ENCODE measurements around the gene CEP43.
A peak's percentile ranks its signal among the peaks of the same experiment; 100 is the strongest.
"Not testable (repeated sequence)": the region's sequence is repeated elsewhere in the genome, so short reads cannot be mapped to it uniquely, and the experiment has no call there.

The CEP43 gene

GRCh38 chr6:166999145-166999883 lies at the start of gene CEP43:
TSS of gene CEP43 (plus strand) at chr6:166999397. CDS start at chr6:166999413, 16 bp downstream.
- DNase-seq (ENCODE audit: extremely low read depth in 1 of 2, low read depth in 1 of 2) = peak; percentile 63 to 86

- no peak for DNase-seq (ENCODE audit: extremely low read depth in 1 of 2, low read depth in 1 of 2)
Observed at GRCh38 chr6:166949528-166950442, 49.4 kb upstream of the CEP43 start.

- no peak for DNase-seq (ENCODE audit: extremely low read depth in 1 of 2, low read depth in 1 of 2)
Observed at GRCh38 chr6:166950443-166950821, 48.8 kb upstream of the CEP43 start.

- not testable (repeated sequence) for DNase-seq (ENCODE audit: extremely low read depth in 1 of 2, low read depth in 1 of 2)
Observed at GRCh38 chr6:166950892-166951669, 48.1 kb upstream of the CEP43 start.

- no peak for DNase-seq (ENCODE audit: extremely low read depth in 1 of 2, low read depth in 1 of 2)
Observed at GRCh38 chr6:166951670-166952060, 47.5 kb upstream of the CEP43 start.

GRCh38 chr6:166952121-166952520 lies 47.1 kb upstream of the CEP43 start:
- no peak for DNase-seq (ENCODE audit: extremely low read depth in 1 of 2, low read depth in 1 of 2)

GRCh38 chr6:166952567-166953486 lies 46.4 kb upstream of the CEP43 start:
- no peak for DNase-seq (ENCODE audit: extremely low read depth in 1 of 2, low read depth in 1 of 2)

- DNase-seq (ENCODE audit: extremely low read depth in 1 of 2, low read depth in 1 of 2) = no peak
Observed at GRCh38 chr6:166954118-166954713, 45.0 kb upstream of the CEP43 start.

GRCh38 chr6:166955121-166955864 lies 43.9 kb upstream of the CEP43 start:
- DNase-seq (ENCODE audit: extremely low read depth in 1 of 2, low read depth in 1 of 2) = no peak

- DNase-seq (ENCODE audit: extremely low read depth in 1 of 2, low read depth in 1 of 2) = no peak
Observed at GRCh38 chr6:166955865-166956443, 43.2 kb upstream of the CEP43 start.

- peak; percentile 92 to 100 for DNase-seq (ENCODE audit: extremely low read depth in 1 of 2, low read depth in 1 of 2)
Observed at GRCh38 chr6:166956444-166957086, 42.6 kb upstream of the CEP43 start, which contains the start of gene RNASET2. TSS of gene RNASET2 (minus strand) at chr6:166956550. CDS start at chr6:166956182, 368 bp downstream.

- no peak for DNase-seq (ENCODE audit: extremely low read depth in 1 of 2, low read depth in 1 of 2)
Observed at GRCh38 chr6:166957087-166957804, 42.0 kb upstream of the CEP43 start.

GRCh38 chr6:166957805-166958076 lies 41.5 kb upstream of the CEP43 start:
- no peak for DNase-seq (ENCODE audit: extremely low read depth in 1 of 2, low read depth in 1 of 2)

- no peak for DNase-seq (ENCODE audit: extremely low read depth in 1 of 2, low read depth in 1 of 2)
Observed at GRCh38 chr6:166958926-166959861, 40.0 kb upstream of the CEP43 start.

GRCh38 chr6:166959911-166960608 lies 39.1 kb upstream of the CEP43 start:
- DNase-seq (ENCODE audit: extremely low read depth in 1 of 2, low read depth in 1 of 2) = no peak

GRCh38 chr6:166960609-166960978 lies 38.6 kb upstream of the CEP43 start:
- DNase-seq (ENCODE audit: extremely low read depth in 1 of 2, low read depth in 1 of 2) = no peak

All from activated CD8-positive, alpha-beta memory T cell treated with anti-CD3 and anti-CD28 coated beads for 1 hour (primary cell).